Hepatocyte (in vitro differentiated cells): ENCODE data around the gene EFCAB6. TPM values are rescaled to one million over a fixed set of nuclear protein-coding genes. Genes with fewer than 3 reads are reported as not detected.

Experiments used
- DNase-seq: peaks from one replicate; pipeline ENCODE4 v3.0.0-alpha.2; 2016; ENCODE audit warnings: low spot score
- H2AFZ ChIP-seq: fragments of 200-600 bp; sonication (generic); 2 replicates; pipeline ENCODE4 v1.6.0; 2016; ENCODE audit warnings: antibody characterized with exemption, mild to moderate bottlenecking
- H3K27ac ChIP-seq: fragments of 200-600 bp; sonication (generic); 2 replicates; pipeline ENCODE4 v1.5.1; 2016; ENCODE audit warnings: mild to moderate bottlenecking
- H3K27me3 ChIP-seq: fragments of 200-600 bp; sonication (generic); 2 replicates; pipeline ENCODE4 v1.6.1; 2016
- H3K36me3 ChIP-seq: fragments of 200-600 bp; sonication (generic); replicated peaks from 2 replicates; pipeline ENCODE4 v1.5.1; 2016; ENCODE audit warnings: low read depth; ENCODE audit not compliant: insufficient read depth
- H3K4me1 ChIP-seq: fragments of 200-600 bp; sonication (generic); 2 replicates; pipeline ENCODE4 v1.5.1; 2016; ENCODE audit warnings: mild to moderate bottlenecking, moderate library complexity; ENCODE audit not compliant: insufficient read depth
- H3K4me2 ChIP-seq: fragments of 200-600 bp; sonication (generic); 2 replicates; pipeline ENCODE4 v1.6.0; 2016
- H3K4me3 ChIP-seq: fragments of 200-600 bp; sonication (generic); 2 replicates; pipeline ENCODE4 v1.5.1; 2016; ENCODE audit warnings: mild to moderate bottlenecking
- H3K79me2 ChIP-seq: fragments of 200-600 bp; sonication (generic); 2 replicates; pipeline ENCODE4 v1.6.0; 2017; ENCODE audit warnings: mild to moderate bottlenecking
- H3K9me2 ChIP-seq: fragments of 200-600 bp; sonication (generic); replicated peaks from 2 replicates; pipeline ENCODE4 v1.6.0; 2017; ENCODE audit warnings: mild to moderate bottlenecking; ENCODE audit not compliant: insufficient read depth
- H3K9me3 ChIP-seq: fragments of 200-600 bp; sonication (generic); 2 replicates; pipeline ENCODE4 v1.5.1; 2016; ENCODE audit warnings: low read depth, mild to moderate bottlenecking
- H4K20me1 ChIP-seq: fragments of 200-600 bp; sonication (generic); 2 replicates; pipeline ENCODE4 v1.6.0; 2016; ENCODE audit warnings: mild to moderate bottlenecking; ENCODE audit not compliant: insufficient read depth, poor library complexity, severe bottlenecking
- EZH2 ChIP-seq: fragments of 200-600 bp; sonication (generic); IDR thresholded peaks from 2 replicates; pipeline ENCODE4 v1.6.1; 2016; ENCODE audit warnings: antibody characterized with exemption, mild to moderate bottlenecking, borderline replicate concordance
- EZH2phosphoT487 ChIP-seq: fragments of 200-600 bp; sonication (generic); IDR thresholded peaks from one replicate; pipeline ENCODE4 v1.6.1; 2018; ENCODE audit warnings: antibody characterized with exemption, mild to moderate bottlenecking, low read depth, moderate library complexity; ENCODE audit not compliant: unreplicated experiment, severe bottlenecking
- WGBS: methylation state at CpG from one replicate; pipeline ENCODE4 v1.1.6; 2016; ENCODE audit warnings: low lambda C conversion rate; ENCODE audit errors: missing lambda C conversion rate; 5-methylcytosine and 5-hydroxymethylcytosine counted together
- polyA plus RNA-seq: library from polyadenylated mRNA; unstranded; fragments of >200 nt; fragmentation: Nextera tagmentation; extraction: Ambion mirVana; gene quantifications from 2 replicates; pipeline ENCODE4 v1.2.1, GENCODE V29; 2016
- total RNA-seq: library from RNA; depleted of rRNA; stranded (reverse); fragments of >200 nt; gene quantifications from 2 replicates; pipeline ENCODE4 v1.2.3, GENCODE V29; 2014
- TF ChIP-seq, protein P1 (sequence below): fragments of 200-600 bp; sonication (generic); IDR thresholded peaks from 2 replicates; pipeline ENCODE4 v1.5.1; 2016; ENCODE audit warnings: antibody characterized with exemption, mild to moderate bottlenecking; ENCODE audit not compliant: poor library complexity

Gene EFCAB6
- total and polyA plus RNA-seq, 2 experiments from 2014 or later = 0.59 to 2.1 TPM

DNA sequence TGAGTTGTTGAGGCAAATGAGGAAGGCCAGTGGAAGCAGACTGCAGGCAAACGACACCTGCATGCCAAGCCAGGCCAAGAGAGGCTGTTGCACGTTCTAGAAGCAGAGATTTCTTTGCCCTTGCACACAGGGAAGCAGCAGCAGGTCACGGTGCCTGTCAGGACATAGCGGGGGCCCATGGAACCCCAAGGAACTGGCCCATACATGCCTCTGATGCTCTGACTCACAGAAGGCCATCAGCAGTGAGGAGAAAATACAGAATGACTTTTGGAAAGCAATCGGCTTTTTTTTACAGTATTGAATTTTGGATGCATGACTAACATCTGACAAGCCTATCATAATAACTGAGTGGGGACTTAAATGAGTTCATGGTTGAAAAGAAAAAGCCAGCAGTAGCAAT is 276.4 kb downstream of the EFCAB6 start:
- Histone ChIP-seq H3K27ac (no peak overlapping the region), H2AFZ (no peak overlapping the region), H4K20me1 (no peaks in the 10 kb centered on the region), H3K4me1 (no peaks in the 10 kb centered on the region), H3K79me2 (no peaks in the 10 kb centered on the region), H3K36me3 (no peaks in the 10 kb centered on the region), H3K27me3 (no peaks in the 10 kb centered on the region), H3K9me2 (no peaks in the 10 kb centered on the region), H3K9me3 (no peaks in the 10 kb centered on the region), H3K4me3 (no peak overlapping the region), H3K4me2 (no peak overlapping the region)
- no peak for DNase-seq
- no peak for TF ChIP-seq EZH2phosphoT487
- TF ChIP-seq, protein P1, sequence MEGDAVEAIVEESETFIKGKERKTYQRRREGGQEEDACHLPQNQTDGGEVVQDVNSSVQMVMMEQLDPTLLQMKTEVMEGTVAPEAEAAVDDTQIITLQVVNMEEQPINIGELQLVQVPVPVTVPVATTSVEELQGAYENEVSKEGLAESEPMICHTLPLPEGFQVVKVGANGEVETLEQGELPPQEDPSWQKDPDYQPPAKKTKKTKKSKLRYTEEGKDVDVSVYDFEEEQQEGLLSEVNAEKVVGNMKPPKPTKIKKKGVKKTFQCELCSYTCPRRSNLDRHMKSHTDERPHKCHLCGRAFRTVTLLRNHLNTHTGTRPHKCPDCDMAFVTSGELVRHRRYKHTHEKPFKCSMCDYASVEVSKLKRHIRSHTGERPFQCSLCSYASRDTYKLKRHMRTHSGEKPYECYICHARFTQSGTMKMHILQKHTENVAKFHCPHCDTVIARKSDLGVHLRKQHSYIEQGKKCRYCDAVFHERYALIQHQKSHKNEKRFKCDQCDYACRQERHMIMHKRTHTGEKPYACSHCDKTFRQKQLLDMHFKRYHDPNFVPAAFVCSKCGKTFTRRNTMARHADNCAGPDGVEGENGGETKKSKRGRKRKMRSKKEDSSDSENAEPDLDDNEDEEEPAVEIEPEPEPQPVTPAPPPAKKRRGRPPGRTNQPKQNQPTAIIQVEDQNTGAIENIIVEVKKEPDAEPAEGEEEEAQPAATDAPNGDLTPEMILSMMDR = no peak
- no peak for TF ChIP-seq EZH2
- 77% methylated on average over 5 of the region's 5 CpGs for WGBS

DNA sequence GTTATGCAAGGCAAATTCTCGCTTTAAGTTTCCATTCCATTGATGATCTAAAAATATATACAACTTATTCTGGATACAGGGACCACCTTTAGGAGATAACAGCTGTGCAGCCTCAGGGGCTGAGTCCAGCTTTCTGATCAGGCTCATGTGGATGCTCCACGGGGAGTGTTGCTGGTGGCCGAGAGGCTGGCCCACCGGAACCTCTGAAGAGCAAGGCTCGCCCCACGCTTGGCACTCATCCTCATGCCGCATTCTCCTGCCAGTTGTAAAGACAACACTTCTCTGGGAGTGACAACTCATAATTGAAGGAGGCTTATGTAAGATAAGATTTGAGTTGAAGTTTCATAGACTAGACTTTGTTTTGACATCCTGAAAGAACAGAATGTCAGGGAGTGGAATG is 276.8 kb downstream of the EFCAB6 start:
- Histone ChIP-seq H3K9me3 (no peaks in the 10 kb centered on the region), H4K20me1 (no peaks in the 10 kb centered on the region), H3K4me2 (no peak overlapping the region), H3K36me3 (no peaks in the 10 kb centered on the region), H3K27ac (no peak overlapping the region), H3K9me2 (no peaks in the 10 kb centered on the region), H3K4me3 (no peak overlapping the region), H3K79me2 (no peaks in the 10 kb centered on the region), H2AFZ (no peak overlapping the region), H3K4me1 (no peaks in the 10 kb centered on the region), H3K27me3 (no peaks in the 10 kb centered on the region)
- TF ChIP-seq, protein P1 = no peak
- TF ChIP-seq EZH2 = no peak
- TF ChIP-seq EZH2phosphoT487 = no peak
- no peak for DNase-seq
- WGBS = 97% methylated on average over 7 of the region's 7 CpGs

DNA sequence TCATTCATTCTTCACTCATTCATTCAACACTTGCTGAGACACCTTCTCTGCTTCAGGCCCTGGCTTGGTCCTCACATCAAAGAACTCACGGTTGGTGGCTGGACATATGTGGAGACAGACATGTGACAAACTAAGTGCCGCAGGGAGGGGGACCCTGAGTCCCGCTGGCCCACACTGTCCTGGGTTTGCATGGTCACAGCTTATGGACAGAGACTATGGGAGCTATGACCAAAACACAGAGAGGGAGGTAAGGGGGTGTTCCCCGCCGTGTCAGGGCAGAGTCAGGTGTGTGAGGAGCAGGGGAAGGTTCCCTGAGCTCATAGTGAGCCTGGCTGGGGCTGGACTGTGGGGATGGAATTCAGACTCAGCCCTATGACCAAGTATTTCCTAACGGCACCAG is 277.2 kb downstream of the EFCAB6 start:
- H3K79me2 ChIP-seq = no peaks in the 10 kb centered on the region
- no peaks in the 10 kb centered on the region for H3K36me3 ChIP-seq
- no peak overlapping the region for H3K4me2 ChIP-seq
- no peaks in the 10 kb centered on the region for H3K9me3 ChIP-seq
- no peaks in the 10 kb centered on the region for H3K4me1 ChIP-seq
- no peaks in the 10 kb centered on the region for H4K20me1 ChIP-seq
- H3K27ac ChIP-seq = no peak overlapping the region
- H3K4me3 ChIP-seq = no peak overlapping the region
- H2AFZ ChIP-seq = no peak overlapping the region
- DNase-seq = no peak
- H3K27me3 ChIP-seq = no peaks in the 10 kb centered on the region
- H3K9me2 ChIP-seq = no peaks in the 10 kb centered on the region
- 91% methylated on average over 6 of the region's 6 CpGs for WGBS
- TF ChIP-seq EZH2phosphoT487 (no peak), EZH2 (no peak)
- TF ChIP-seq, protein P1 = no peak
